ENCODE data around the gene TMEM120B.

DNA sequence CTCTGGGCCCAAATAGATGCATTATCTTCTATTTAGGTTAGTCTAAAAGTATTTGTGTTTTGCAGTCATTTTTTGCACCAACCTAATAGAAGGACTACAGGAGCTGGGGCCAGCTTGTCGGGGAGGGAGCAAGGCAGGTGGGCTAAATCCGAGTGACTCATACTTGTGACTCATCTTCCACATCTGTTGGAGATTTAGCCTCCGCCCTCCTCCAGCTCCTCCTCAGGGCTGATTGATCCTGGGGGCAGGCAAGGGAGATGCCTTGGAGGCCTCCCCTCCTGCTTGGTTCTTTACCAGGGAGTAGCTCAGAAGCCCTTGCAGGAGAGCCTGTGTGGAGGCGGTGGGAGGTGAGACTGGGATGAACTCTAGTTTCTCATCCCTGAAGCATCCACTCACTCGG is 53.0 kb downstream of the TMEM120B start:
- TF ChIP-seq, protein P1, sequence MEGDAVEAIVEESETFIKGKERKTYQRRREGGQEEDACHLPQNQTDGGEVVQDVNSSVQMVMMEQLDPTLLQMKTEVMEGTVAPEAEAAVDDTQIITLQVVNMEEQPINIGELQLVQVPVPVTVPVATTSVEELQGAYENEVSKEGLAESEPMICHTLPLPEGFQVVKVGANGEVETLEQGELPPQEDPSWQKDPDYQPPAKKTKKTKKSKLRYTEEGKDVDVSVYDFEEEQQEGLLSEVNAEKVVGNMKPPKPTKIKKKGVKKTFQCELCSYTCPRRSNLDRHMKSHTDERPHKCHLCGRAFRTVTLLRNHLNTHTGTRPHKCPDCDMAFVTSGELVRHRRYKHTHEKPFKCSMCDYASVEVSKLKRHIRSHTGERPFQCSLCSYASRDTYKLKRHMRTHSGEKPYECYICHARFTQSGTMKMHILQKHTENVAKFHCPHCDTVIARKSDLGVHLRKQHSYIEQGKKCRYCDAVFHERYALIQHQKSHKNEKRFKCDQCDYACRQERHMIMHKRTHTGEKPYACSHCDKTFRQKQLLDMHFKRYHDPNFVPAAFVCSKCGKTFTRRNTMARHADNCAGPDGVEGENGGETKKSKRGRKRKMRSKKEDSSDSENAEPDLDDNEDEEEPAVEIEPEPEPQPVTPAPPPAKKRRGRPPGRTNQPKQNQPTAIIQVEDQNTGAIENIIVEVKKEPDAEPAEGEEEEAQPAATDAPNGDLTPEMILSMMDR (IDR thresholded peaks at IDR 0.05): no peak
- TF ChIP-seq POLR2A (IDR thresholded peaks at IDR 0.05): no peak

Data from lower leg skin (tissue), 3 donors.